Ascending aorta (tissue), 2 donors: ENCODE measurements around the gene SPATA46. TPM values are rescaled to one million over a fixed set of nuclear protein-coding genes. Genes with fewer than 3 reads are reported as not detected.
A peak's percentile ranks its signal among the peaks of the same experiment; 100 is the strongest.

Experiments used
- DNase-seq, 2 donors: peaks; one replicate each; pipeline ENCODE4 v3.0.0-alpha.2; 2019; ENCODE audit warnings: low spot score in 2 of 2
- H3K27ac ChIP-seq, 2 donors: fragments of 200-600 bp; sonication (generic); one replicate each; pipeline ENCODE4 v1.5.1; 2016 to 2017; ENCODE audit warnings: mild to moderate bottlenecking in 1 of 2
- H3K27me3 ChIP-seq: fragments of 200-600 bp; sonication (generic); one replicate; pipeline ENCODE4 v1.5.1; 2017
- H3K36me3 ChIP-seq, 2 donors: fragments of 200-600 bp; sonication (generic); one replicate each; pipeline ENCODE4 v1.5.1; 2016
- H3K4me1 ChIP-seq, 2 donors: fragments of 200-600 bp; sonication (generic); one replicate each; pipeline ENCODE4 v1.5.1; 2016 to 2017; ENCODE audit warnings: mild to moderate bottlenecking in 1 of 2
- H3K4me3 ChIP-seq, 2 donors: fragments of 200-600 bp; sonication (generic); one replicate each; pipeline ENCODE4 v1.5.1; 2016 to 2017; ENCODE audit warnings: mild to moderate bottlenecking in 1 of 2
- H3K9me3 ChIP-seq, 2 donors: fragments of 200-600 bp; sonication (generic); one replicate each; pipeline ENCODE4 v1.5.1; 2016
- intact Hi-C: fragments of 100-400 bp; cut with DNase I; formaldehyde crosslinking; loops from one replicate; pipeline ENCODE4 v1.15.1; 2023
- total RNA-seq: library from RNA; depleted of rRNA; stranded (reverse); fragments of >200 nt; gene quantifications from one replicate; pipeline ENCODE4 v1.1.0, GENCODE V29; 2016
- TF ChIP-seq, protein P1 (sequence below), 3 experiments: fragments of 200-600 bp in 2 of 3; fragments of 450-650 bp in 1 of 3; sonication (generic) in 2 of 3; IDR thresholded peaks; one replicate each; pipeline ENCODE4 v1.5.1; 2016 to 2019; ENCODE audit warnings: antibody characterized with exemption in 3 of 3, mild to moderate bottlenecking in 1 of 3, moderate library complexity in 1 of 3

SPATA46 gene
- total RNA-seq, 1 donor from 2014 or later: not detected

DNA sequence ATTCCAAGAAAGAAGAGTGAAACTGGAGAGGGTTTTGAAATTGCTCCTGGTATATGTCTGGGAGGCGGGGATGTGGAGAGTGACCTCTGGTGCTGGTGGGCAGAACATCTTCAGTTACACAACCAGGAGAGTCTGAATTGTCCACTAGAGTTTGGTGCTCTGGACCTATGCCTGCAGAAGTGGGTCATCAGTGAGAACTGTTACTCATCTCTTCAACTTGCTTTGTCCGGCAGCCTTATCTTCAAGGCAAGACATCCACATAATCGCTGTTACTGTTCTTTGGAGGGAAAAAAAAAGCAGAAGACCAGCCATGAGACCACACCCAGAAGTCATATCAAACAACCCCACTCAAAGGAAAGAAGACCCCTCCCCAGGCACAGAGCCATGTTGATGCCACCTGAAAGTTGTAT, 20.4 kb upstream of the SPATA46 start:
- Histone ChIP-seq H3K4me3 (no peak overlapping the region), H3K9me3 (no peaks in the 10 kb centered on the region), H3K27me3 (no peaks in the 10 kb centered on the region), H3K36me3 (no peaks in the 10 kb centered on the region), H3K4me1 (no peaks in the 10 kb centered on the region), H3K27ac (no peak overlapping the region)
- DNase-seq: peak in 1 of 2 donors; percentile 59
- intact Hi-C loops: no loop called here
- TF ChIP-seq, protein P1, sequence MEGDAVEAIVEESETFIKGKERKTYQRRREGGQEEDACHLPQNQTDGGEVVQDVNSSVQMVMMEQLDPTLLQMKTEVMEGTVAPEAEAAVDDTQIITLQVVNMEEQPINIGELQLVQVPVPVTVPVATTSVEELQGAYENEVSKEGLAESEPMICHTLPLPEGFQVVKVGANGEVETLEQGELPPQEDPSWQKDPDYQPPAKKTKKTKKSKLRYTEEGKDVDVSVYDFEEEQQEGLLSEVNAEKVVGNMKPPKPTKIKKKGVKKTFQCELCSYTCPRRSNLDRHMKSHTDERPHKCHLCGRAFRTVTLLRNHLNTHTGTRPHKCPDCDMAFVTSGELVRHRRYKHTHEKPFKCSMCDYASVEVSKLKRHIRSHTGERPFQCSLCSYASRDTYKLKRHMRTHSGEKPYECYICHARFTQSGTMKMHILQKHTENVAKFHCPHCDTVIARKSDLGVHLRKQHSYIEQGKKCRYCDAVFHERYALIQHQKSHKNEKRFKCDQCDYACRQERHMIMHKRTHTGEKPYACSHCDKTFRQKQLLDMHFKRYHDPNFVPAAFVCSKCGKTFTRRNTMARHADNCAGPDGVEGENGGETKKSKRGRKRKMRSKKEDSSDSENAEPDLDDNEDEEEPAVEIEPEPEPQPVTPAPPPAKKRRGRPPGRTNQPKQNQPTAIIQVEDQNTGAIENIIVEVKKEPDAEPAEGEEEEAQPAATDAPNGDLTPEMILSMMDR (IDR thresholded peaks at IDR 0.05): no peak

DNA sequence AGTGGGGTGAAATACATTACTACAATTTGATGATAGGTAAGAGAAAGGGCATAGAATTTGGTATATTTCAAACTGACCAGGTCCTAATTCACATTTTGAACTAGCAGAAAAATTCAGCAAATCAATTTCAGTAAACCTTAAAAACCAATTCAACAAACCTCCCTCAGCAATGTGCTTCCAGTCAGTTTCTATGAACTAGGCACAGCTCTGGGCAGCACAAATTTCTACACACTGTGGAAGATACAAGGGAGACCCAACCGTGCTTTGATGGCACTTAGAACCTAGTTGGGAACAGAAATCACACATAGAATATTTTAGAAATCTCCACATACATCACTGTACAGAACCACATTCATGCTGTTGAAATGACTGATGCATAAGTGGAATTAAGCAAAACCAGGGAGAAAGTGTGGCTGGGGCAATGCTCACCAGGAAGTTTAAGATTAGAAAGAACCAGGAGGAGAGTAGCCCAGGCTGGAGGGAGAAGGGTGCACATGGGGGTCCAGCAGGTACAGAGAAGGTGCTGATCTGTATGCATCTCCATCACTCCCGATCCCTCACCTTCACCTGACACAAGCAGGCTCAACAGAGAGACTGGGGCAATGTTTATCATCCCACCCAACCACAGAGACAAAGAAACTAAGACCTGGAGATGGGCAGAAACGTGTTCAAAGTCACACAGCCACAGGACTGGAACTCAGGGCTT, 19.7 kb upstream of the SPATA46 start:
- TF ChIP-seq, protein P1 (IDR thresholded peaks at IDR 0.05): no peak

DNA sequence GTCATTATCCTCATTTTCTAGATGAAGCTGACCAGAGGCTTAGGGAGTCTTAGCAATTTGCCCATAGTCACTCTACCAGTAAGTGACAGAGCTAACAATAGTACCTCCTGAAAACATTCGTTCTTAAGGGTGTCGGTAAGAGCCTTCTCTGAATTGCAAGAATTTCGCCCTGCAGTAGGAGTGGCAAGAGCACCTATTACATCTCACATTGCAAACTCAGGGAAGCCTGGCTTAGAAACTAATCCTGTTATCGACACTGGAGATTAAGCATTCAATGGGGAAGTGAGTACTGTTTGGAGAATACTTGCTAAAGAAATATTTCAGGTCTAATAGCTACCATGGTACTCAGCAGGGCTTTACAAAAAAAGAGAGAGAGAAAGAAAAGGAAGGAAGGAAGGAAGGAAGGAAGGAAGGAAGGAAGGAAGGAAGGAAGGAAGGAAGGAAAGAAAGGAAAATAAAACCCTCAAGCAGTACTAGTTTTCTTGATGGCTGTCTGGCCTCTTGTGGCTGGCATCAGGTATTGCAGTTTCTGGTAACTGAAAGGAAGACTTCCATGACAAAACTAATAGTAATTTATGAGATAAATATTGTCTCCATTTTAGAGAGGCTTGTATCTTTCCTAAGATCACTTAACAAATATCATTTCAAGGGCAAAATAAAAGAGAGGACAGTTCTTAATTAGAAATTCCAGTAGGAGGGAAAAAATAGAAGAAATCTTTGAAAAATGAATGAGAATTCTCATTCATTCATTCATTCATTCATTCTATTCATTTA, 15.3 kb upstream of the SPATA46 start:
- Histone ChIP-seq H3K36me3 (no peaks in the 10 kb centered on the region), H3K27me3 (no peaks in the 10 kb centered on the region), H3K27ac (no peak overlapping the region), H3K9me3 (no peaks in the 10 kb centered on the region), H3K4me1 (no peaks in the 10 kb centered on the region), H3K4me3 (no peak overlapping the region)
- TF ChIP-seq, protein P1 (IDR thresholded peaks at IDR 0.05): peak; percentile 64 to 76 (median 71)
- intact Hi-C loops: loop anchor here (1.0 kb wide), 1 partner anchor 336 kb away; no protein-coding TSS in a partner anchor
- no peak for DNase-seq

More for the DNA sequence above, 19.7 kb upstream of the SPATA46 start:
- H3K4me3 ChIP-seq: no peak overlapping the region
- H3K4me1 ChIP-seq: no peaks in the 10 kb centered on the region
- no peak for DNase-seq
- intact Hi-C loops: no loop called here
- no peak overlapping the region for H3K27ac ChIP-seq
- H3K9me3 ChIP-seq: no peaks in the 10 kb centered on the region
- H3K27me3 ChIP-seq: no peaks in the 10 kb centered on the region
- no peaks in the 10 kb centered on the region for H3K36me3 ChIP-seq

DNA sequence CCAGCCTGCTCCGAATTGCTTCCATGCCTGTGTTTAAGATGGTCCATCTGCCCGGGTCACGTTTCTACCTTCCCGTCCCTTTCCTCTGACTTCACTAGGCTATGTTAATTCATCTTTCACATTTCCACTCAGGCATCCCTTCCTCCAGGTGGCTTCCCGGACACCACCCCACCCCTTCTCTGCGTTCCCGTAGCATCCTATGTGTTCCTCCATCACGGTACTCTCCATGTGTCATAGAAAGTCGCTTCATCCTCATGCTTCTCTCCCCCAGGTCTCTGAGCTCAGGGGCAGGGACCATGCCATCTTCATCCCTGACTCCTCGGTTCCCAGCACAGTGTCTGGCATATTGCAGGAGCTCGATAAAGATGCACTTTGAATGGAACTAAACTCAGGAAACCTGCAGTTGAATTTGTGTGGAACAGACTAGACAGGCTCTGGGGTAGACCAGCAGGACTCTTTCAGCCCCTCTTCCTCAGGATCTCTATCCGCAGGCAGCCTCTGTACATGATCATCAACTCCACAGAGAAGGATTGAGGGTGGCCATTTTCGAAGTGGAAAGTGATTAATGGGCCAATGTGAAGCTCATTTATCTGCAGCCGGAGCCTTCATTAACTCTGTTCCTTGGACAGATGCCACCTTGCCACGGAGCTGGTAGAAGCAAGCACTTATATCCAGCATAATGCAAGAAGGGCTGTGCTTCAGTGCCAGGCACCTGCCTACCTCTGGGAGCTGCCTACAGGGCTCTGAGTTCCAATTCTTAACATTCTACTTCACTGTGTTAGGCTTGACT, 13.9 kb upstream of the SPATA46 start:
- Histone ChIP-seq H3K4me3 (no peak overlapping the region), H3K9me3 (no peaks in the 10 kb centered on the region), H3K4me1 (no peaks in the 10 kb centered on the region), H3K27me3 (no peaks in the 10 kb centered on the region), H3K27ac (no peak overlapping the region), H3K36me3 (no peaks in the 10 kb centered on the region)
- DNase-seq: no peak
- intact Hi-C loops: no loop called here
- TF ChIP-seq, protein P1 (IDR thresholded peaks at IDR 0.05): no peak

DNA sequence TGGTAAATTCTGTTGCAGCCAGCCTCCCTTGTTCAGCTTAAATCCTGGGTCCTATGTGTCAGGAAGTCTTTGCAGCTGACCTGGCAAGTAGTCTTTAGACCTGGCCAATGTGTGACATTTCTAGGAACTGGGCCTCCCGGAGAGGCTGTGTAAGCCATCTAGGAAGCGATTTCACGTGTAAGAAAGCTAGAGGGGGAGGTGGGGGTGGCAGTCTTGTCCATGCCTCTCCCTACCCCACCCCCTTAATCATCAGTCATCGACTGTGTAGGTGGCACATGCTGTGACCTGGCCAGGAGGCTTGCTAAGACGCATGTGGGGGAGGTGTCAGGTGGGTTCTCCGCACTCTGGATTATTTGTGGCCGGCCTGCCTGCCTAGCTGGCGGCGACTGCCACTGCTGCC, 13.3 kb upstream of the SPATA46 start:
- TF ChIP-seq, protein P1 (IDR thresholded peaks at IDR 0.05): no peak
- intact Hi-C loops: no loop called here

More for the DNA sequence above, 13.3 kb upstream of the SPATA46 start:
- no peaks in the 10 kb centered on the region for H3K27me3 ChIP-seq
- no peak overlapping the region for H3K27ac ChIP-seq
- no peaks in the 10 kb centered on the region for H3K4me1 ChIP-seq
- no peaks in the 10 kb centered on the region for H3K9me3 ChIP-seq
- H3K36me3 ChIP-seq: no peaks in the 10 kb centered on the region
- no peak for DNase-seq
- no peak overlapping the region for H3K4me3 ChIP-seq
